CD4-positive, alpha-beta T cell treated with Interleukin-6 for 4 hours (primary cell): Measurements from ENCODE around the gene ARHGAP10.

Experiments
- DNase-seq: peaks from one replicate; pipeline ENCODE4 v3.0.0-alpha.2; 2020; ENCODE audit warnings: mixed read lengths

ARHGAP10 gene

GRCh38 chr4:147828331-147828905 lies 96.5 kb downstream of the ARHGAP10 start:
- DNase-seq, result no peak

- DNase-seq, result no peak
These were observed 97.7 kb downstream of the ARHGAP10 start for GRCh38 chr4:147829401-147830101.

- DNase-seq, result no peak
These were observed 98.2 kb downstream of the ARHGAP10 start for GRCh38 chr4:147830102-147830463.

- no peak for DNase-seq
These were observed 99.1 kb downstream of the ARHGAP10 start for GRCh38 chr4:147830987-147831386.

GRCh38 chr4:147831551-147832171 lies 99.8 kb downstream of the ARHGAP10 start:
- DNase-seq, result no peak

- no peak for DNase-seq
These were observed 101.4 kb downstream of the ARHGAP10 start for GRCh38 chr4:147833254-147833653.

GRCh38 chr4:147833741-147834140 lies 101.9 kb downstream of the ARHGAP10 start:
- DNase-seq, result no peak

GRCh38 chr4:147834480-147834879 lies 102.6 kb downstream of the ARHGAP10 start:
- no peak for DNase-seq

- DNase-seq, result no peak
These were observed 104.9 kb downstream of the ARHGAP10 start for GRCh38 chr4:147836807-147837206.

GRCh38 chr4:147837435-147837834 lies 105.5 kb downstream of the ARHGAP10 start:
- no peak for DNase-seq

- no peak for DNase-seq
These were observed 106.0 kb downstream of the ARHGAP10 start for GRCh38 chr4:147837854-147838253.

GRCh38 chr4:147839200-147839599 lies 107.3 kb downstream of the ARHGAP10 start:
- no peak for DNase-seq

- no peak for DNase-seq
These were observed 107.8 kb downstream of the ARHGAP10 start for GRCh38 chr4:147839663-147840062.

GRCh38 chr4:147840838-147841738 lies 109.2 kb downstream of the ARHGAP10 start:
- no peak for DNase-seq

- DNase-seq, result no peak
These were observed 110.7 kb downstream of the ARHGAP10 start for GRCh38 chr4:147842573-147842972.

- no peak for DNase-seq
These were observed 111.3 kb downstream of the ARHGAP10 start for GRCh38 chr4:147843162-147843561.

GRCh38 chr4:147844781-147845180 lies 112.9 kb downstream of the ARHGAP10 start:
- no peak for DNase-seq

- DNase-seq, result no peak
These were observed 114.6 kb downstream of the ARHGAP10 start for GRCh38 chr4:147846318-147847155.

GRCh38 chr4:147847751-147848590 lies 116.1 kb downstream of the ARHGAP10 start:
- no peak for DNase-seq

GRCh38 chr4:147848634-147849033 lies 116.7 kb downstream of the ARHGAP10 start:
- DNase-seq, result no peak

GRCh38 chr4:147851135-147851534 lies 119.2 kb downstream of the ARHGAP10 start:
- DNase-seq, result no peak
